Measurements from ENCODE around the gene NBEA. TPM values are rescaled to one million over a fixed set of nuclear protein-coding genes. Genes with fewer than 3 reads are reported as not detected.
"Not testable (repeated sequence)": the region's sequence is repeated elsewhere in the genome, so short reads cannot be mapped to it uniquely, and the experiment has no call there.

NBEA gene
- total RNA-seq, 8 experiments from 2014 or later = 2.8 to 45.7 (median 31.8) TPM

DNA sequence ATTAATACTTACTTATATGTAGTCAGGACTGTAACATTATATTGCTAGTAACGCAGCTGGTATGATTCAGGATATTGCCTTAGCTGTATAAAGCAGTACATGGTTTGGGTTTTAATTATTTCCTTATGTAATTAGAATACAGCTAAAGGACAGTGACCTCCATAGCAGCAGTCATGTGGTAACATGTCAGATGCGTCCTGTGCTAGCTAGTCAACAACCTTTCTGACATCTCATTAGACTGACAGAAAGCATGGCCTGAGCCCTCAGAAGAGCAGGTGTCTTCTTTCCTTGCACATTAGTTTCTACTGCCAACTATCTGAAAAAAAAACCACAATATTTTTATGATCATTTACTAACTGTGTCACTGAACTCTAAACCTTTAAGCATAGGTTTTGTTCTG is 412.2 kb downstream of the NBEA start:
- 43 to 100% (median 100%) methylated on average over 1 to 2 of the region's 2 CpGs; no CpG with 5 or more reads in 1 of the 10 experiments for WGBS, 10 experiments
- ATAC-seq (replicated peaks in 6 of 8) = no peak
- Histone ChIP-seq H3K27ac (no peak overlapping the region), H3K4me3 (no peak overlapping the region), H3K4me1 (replicated peaks in 1 of 2) (peaks cover 0 to 8% of the 10 kb centered on the region in 2 donors)
- in situ Hi-C loops (cut with MboI; ENCODE audit: low pct_unique_long_range_greater_than_20kb in 2 of 9, low sequenced_read_pairs in 9 of 9, unreplicated experiment in 9 of 9) = no loop called here

DNA sequence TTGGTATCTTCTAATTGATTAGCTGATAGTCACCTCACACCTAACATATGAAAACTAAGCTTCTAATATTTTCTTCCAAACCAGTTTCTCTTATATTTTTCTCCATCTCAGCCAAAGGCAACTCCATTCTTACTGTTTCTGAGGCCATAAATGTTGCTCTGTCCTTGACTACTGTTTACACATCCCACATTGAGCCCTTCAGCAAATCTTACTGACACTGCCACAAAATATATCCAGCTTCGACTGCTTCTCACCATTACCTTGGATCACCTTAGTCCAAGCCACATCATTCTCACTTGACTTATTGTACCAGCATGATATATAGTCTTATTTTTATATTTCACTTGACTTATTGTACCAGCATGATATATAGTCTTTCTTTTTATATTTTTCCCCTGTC is 412.8 kb downstream of the NBEA start:
- in situ Hi-C loops (cut with MboI; ENCODE audit: low pct_unique_long_range_greater_than_20kb in 2 of 9, low sequenced_read_pairs in 9 of 9, unreplicated experiment in 9 of 9) = no loop called here
- Histone ChIP-seq H3K4me1 (replicated peaks in 1 of 2) (peaks cover 0 to 2% of the 10 kb centered on the region in 2 donors), H3K27ac (no peak overlapping the region), H3K4me3 (no peak overlapping the region)
- 57 to 100% (median 100%) methylated on average over 1 of the region's 1 CpG; no CpG with 5 or more reads in 1 of the 10 experiments for WGBS, 10 experiments
- ATAC-seq (replicated peaks in 6 of 8) = no peak

DNA sequence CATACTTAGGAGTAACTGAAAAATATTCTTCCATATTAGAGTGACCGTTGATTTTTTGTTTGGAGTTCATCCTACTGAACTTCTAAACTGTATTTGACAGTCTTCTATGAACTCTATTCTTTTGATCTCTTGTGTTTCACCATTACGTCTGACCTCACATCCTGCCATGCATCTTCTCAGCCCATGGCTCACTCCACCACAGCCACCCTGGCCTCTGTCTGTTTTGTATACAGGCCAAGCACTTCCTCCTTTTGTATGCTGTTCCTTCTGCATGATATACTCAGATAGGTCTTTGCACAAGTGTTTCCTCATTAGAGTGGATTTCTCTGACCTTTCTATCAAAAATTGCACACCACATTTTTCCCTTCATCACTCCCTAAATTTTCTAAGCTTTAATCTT is 414.5 kb downstream of the NBEA start:
- Histone ChIP-seq H3K27ac (no peak overlapping the region), H3K4me1 (replicated peaks in 1 of 2) (no peaks in the 10 kb centered on the region), H3K4me3 (no peak overlapping the region)
- in situ Hi-C loops (cut with MboI; ENCODE audit: low pct_unique_long_range_greater_than_20kb in 2 of 9, low sequenced_read_pairs in 9 of 9, unreplicated experiment in 9 of 9) = no loop called here
- WGBS, 10 experiments = 56 to 100% (median 94%) methylated on average over 1 to 2 of the region's 2 CpGs; no CpG with 5 or more reads in 1 of the 10 experiments
- ATAC-seq (replicated peaks in 6 of 8) = no peak

GRCh38 chr13:35365883-35366282 is 423.8 kb downstream of the NBEA start:
- Histone ChIP-seq H3K4me3 (no peak overlapping the region), H3K27ac (no peak overlapping the region), H3K4me1 (replicated peaks in 1 of 2) (no peaks in the 10 kb centered on the region)
- peak in 5 of 8 experiments; percentile 58 to 87 (median 76) for ATAC-seq (replicated peaks in 6 of 8)
- in situ Hi-C loops (cut with MboI; ENCODE audit: low pct_unique_long_range_greater_than_20kb in 2 of 9, low sequenced_read_pairs in 9 of 9, unreplicated experiment in 9 of 9) = no loop called here
- WGBS, 10 experiments = 0 to 86% (median 35%) methylated on average over 1 of the region's 1 CpG

DNA sequence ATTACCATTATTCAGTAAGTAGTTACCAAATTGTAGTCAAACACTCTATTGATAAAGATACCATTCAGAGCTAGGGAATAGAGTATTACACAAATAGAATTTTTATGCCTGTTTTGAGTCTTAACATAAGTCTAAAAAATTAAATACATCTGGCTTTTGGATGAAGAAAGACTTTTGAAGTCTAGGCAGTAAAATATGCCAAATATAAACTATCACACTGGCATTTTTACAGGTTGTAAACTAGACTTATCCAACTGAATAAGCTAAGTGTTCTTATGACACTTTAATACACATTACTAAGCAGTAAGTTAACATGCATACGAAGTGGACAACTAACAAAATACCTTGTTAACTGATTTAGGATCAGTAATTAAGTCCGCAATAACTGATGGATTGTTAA is 425.5 kb downstream of the NBEA start:
- ATAC-seq (replicated peaks in 6 of 8) = no peak
- Histone ChIP-seq H3K27ac (no peak overlapping the region), H3K4me3 (no peak overlapping the region), H3K4me1 (replicated peaks in 1 of 2) (no peaks in the 10 kb centered on the region)
- WGBS, 10 experiments = 50 to 100% (median 82%) methylated on average over 1 to 2 of the region's 2 CpGs; no CpG with 5 or more reads in 1 of the 10 experiments
- in situ Hi-C loops (cut with MboI; ENCODE audit: low pct_unique_long_range_greater_than_20kb in 2 of 9, low sequenced_read_pairs in 9 of 9, unreplicated experiment in 9 of 9) = no loop called here

GRCh38 chr13:35378939-35379338 is 436.9 kb downstream of the NBEA start:
- H3K4me3 ChIP-seq = no peak overlapping the region
- in situ Hi-C loops (cut with MboI; ENCODE audit: low pct_unique_long_range_greater_than_20kb in 2 of 9, low sequenced_read_pairs in 9 of 9, unreplicated experiment in 9 of 9) = no loop called here
- ATAC-seq (replicated peaks in 6 of 8) = no peak
- no peak overlapping the region for H3K27ac ChIP-seq
- peaks cover 0 to 8% of the 10 kb centered on the region in 2 donors for H3K4me1 ChIP-seq (replicated peaks in 1 of 2)

- ATAC-seq (replicated peaks in 6 of 8) = no peak
- in situ Hi-C loops (cut with MboI; ENCODE audit: low pct_unique_long_range_greater_than_20kb in 2 of 9, low sequenced_read_pairs in 9 of 9, unreplicated experiment in 9 of 9) = no loop called here
- Histone ChIP-seq H3K27ac (no peak overlapping the region), H3K4me3 (no peak overlapping the region), H3K4me1 (replicated peaks in 1 of 2) (peaks cover 0 to 8% of the 10 kb centered on the region in 2 donors)
These were observed 437.6 kb downstream of the NBEA start for GRCh38 chr13:35379663-35380062.

GRCh38 chr13:35387682-35388250 is 445.7 kb downstream of the NBEA start:
- H3K4me3 ChIP-seq = no peak overlapping the region
- H3K27ac ChIP-seq = no peak overlapping the region
- in situ Hi-C loops (cut with MboI; ENCODE audit: low pct_unique_long_range_greater_than_20kb in 2 of 9, low sequenced_read_pairs in 9 of 9, unreplicated experiment in 9 of 9) = no loop called here
- WGBS, 10 experiments = 30 to 83% (median 51%) methylated on average over 1 to 6 of the region's 6 CpGs
- peak in 5 of 8 experiments; percentile 80 to 99 (median 98) for ATAC-seq (replicated peaks in 6 of 8)
- peaks cover 9 to 37% of the 10 kb centered on the region in 2 donors for H3K4me1 ChIP-seq (replicated peaks in 1 of 2)

GRCh38 chr13:35388441-35389355 is 446.6 kb downstream of the NBEA start:
- Histone ChIP-seq H3K4me3 (no peak overlapping the region), H3K27ac (no peak overlapping the region), H3K4me1 (replicated peaks in 1 of 2) (peaks cover 9 to 40% of the 10 kb centered on the region in 2 donors)
- 2 to 69% (median 20%) methylated on average over 2 to 5 of the region's 5 CpGs for WGBS, 10 experiments
- ATAC-seq (replicated peaks in 6 of 8) = peak in 3 of 8 experiments; percentile 72 to 78 (median 73)
- in situ Hi-C loops (cut with MboI; ENCODE audit: low pct_unique_long_range_greater_than_20kb in 2 of 9, low sequenced_read_pairs in 9 of 9, unreplicated experiment in 9 of 9) = no loop called here

- Histone ChIP-seq H3K4me3 (no peak overlapping the region), H3K27ac (no peak overlapping the region), H3K4me1 (replicated peaks in 1 of 2) (peaks cover 9 to 40% of the 10 kb centered on the region in 2 donors)
- in situ Hi-C loops (cut with MboI; ENCODE audit: low pct_unique_long_range_greater_than_20kb in 2 of 9, low sequenced_read_pairs in 9 of 9, unreplicated experiment in 9 of 9) = no loop called here
- no peak for ATAC-seq (replicated peaks in 6 of 8)
These were observed 447.5 kb downstream of the NBEA start for GRCh38 chr13:35389535-35389934.

DNA sequence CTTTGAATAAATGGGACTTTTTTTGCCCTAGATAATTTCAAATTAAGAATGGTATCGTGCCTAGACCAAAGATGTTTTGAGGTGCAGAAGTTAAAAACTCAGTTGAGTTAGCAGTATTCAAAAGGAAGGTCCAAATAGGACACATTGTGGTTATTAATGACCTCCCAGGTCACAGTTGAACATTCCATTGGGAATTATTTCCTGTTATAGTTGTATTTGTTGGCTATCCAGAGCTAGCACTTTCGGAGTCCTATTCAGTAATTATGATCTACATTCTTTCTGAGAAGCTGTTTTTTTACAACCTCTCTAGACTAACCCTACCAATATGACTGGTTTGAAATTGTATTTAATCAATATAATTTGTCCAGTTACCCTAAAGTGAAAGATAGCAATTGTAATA is 450.7 kb downstream of the NBEA start:
- no peak overlapping the region for H3K27ac ChIP-seq
- peaks cover 6 to 28% of the 10 kb centered on the region in 2 donors for H3K4me1 ChIP-seq (replicated peaks in 1 of 2)
- in situ Hi-C loops (cut with MboI; ENCODE audit: low pct_unique_long_range_greater_than_20kb in 2 of 9, low sequenced_read_pairs in 9 of 9, unreplicated experiment in 9 of 9) = no loop called here
- ATAC-seq (replicated peaks in 6 of 8) = no peak
- H3K4me3 ChIP-seq = no peak overlapping the region
- 88 to 100% (median 97%) methylated on average over 1 to 2 of the region's 2 CpGs; no CpG with 5 or more reads in 2 of the 10 experiments for WGBS, 10 experiments

DNA sequence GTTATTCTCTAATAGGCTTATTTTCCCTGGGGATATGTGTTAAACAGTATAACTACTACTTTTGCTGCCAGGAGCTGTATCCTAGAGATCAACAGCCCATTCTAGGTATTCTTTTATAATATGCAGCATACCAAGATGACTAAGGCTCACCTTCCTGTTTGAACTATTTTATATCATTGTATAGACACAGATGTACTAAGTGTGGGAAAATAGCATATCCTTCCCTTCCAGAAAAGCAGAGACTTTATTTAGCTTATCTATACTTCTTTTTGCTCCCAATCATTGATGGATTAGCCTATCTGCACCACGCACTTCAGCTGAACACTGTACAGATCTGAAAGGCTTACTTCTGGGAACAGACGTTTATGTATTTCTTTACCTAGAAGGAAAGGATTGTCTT is 451.8 kb downstream of the NBEA start:
- Histone ChIP-seq H3K4me1 (replicated peaks in 1 of 2) (peaks cover 2 to 17% of the 10 kb centered on the region in 2 donors), H3K4me3 (no peak overlapping the region), H3K27ac (no peak overlapping the region)
- 50 to 100% (median 93%) methylated on average over 1 to 2 of the region's 2 CpGs; no CpG with 5 or more reads in 3 of the 10 experiments for WGBS, 10 experiments
- ATAC-seq (replicated peaks in 6 of 8) = no peak
- in situ Hi-C loops (cut with MboI; ENCODE audit: low pct_unique_long_range_greater_than_20kb in 2 of 9, low sequenced_read_pairs in 9 of 9, unreplicated experiment in 9 of 9) = no loop called here

GRCh38 chr13:35408285-35408684 is 466.2 kb downstream of the NBEA start:
- not testable (repeated sequence) for ATAC-seq (replicated peaks in 6 of 8)

More at GRCh38 chr13:35408285-35408684, 466.2 kb downstream of the NBEA start:
- H3K4me3 ChIP-seq; in situ Hi-C loops (cut with MboI; ENCODE audit: low pct_unique_long_range_greater_than_20kb in 2 of 9, low sequenced_read_pairs in 9 of 9, unreplicated experiment in 9 of 9); H3K4me1 ChIP-seq (replicated peaks in 1 of 2); H3K27ac ChIP-seq: not testable (repeated sequence)
- WGBS, 10 experiments = 53 to 100% (median 100%) methylated on average over 1 to 2 of the region's 2 CpGs

All from motor neuron (in vitro differentiated cells).